GM12864 (cell line): ENCODE measurements around the gene LMO2.

Experiments
- DNase-seq: peaks from one replicate; pipeline ENCODE4 v3.0.0-alpha.2; 2011; ENCODE audit warnings: low read depth
- H3K4me3 ChIP-seq: 2 replicates; pipeline ENCODE4 v1.5.1; 2011; ENCODE audit warnings: mild to moderate bottlenecking, low read depth, low read length, control low read depth
- CTCF ChIP-seq: IDR thresholded peaks from 2 replicates; pipeline ENCODE4 v1.5.1; 2011; ENCODE audit warnings: low read depth, mild to moderate bottlenecking, moderate library complexity, low read length, control low read depth, inconsistent platforms; ENCODE audit errors: missing control alignments

The LMO2 gene

GRCh38 chr11:33863418-33864172, 28.3 kb downstream of the LMO2 start:
- no peak for TF ChIP-seq CTCF
- no peak overlapping the region for H3K4me3 ChIP-seq
- DNase-seq = no peak

GRCh38 chr11:33861941-33862589, 29.8 kb downstream of the LMO2 start:
- no peak overlapping the region for H3K4me3 ChIP-seq
- DNase-seq = no peak

GRCh38 chr11:33861386-33861785, 30.5 kb downstream of the LMO2 start:
- DNase-seq = no peak
- H3K4me3 ChIP-seq = no peak overlapping the region
- no peak for TF ChIP-seq CTCF

More at GRCh38 chr11:33861941-33862589, 29.8 kb downstream of the LMO2 start:
- no peak for TF ChIP-seq CTCF

GRCh38 chr11:33860926-33861325, 30.9 kb downstream of the LMO2 start:
- H3K4me3 ChIP-seq = no peak overlapping the region
- no peak for TF ChIP-seq CTCF

GRCh38 chr11:33859306-33859705, 32.6 kb downstream of the LMO2 start:
- H3K4me3 ChIP-seq = no peak overlapping the region
- TF ChIP-seq CTCF = no peak
- DNase-seq = no peak

More at GRCh38 chr11:33860926-33861325, 30.9 kb downstream of the LMO2 start:
- DNase-seq = no peak

- DNase-seq = peak; percentile 49
- no peak overlapping the region for H3K4me3 ChIP-seq
- TF ChIP-seq CTCF = peak; percentile 87
Observed at GRCh38 chr11:33857933-33858371, 33.9 kb downstream of the LMO2 start.
